Hepatocyte (in vitro differentiated cells): Measurements from ENCODE around the gene GNB1L. TPM values are rescaled to one million over a fixed set of nuclear protein-coding genes. Genes with fewer than 3 reads are reported as not detected.

ENCODE experiments used
- DNase-seq: peaks from one replicate; pipeline ENCODE4 v3.0.0-alpha.2; 2016; ENCODE audit warnings: low spot score
- H2AFZ ChIP-seq: fragments of 200-600 bp; sonication (generic); 2 replicates; pipeline ENCODE4 v1.6.0; 2016; ENCODE audit warnings: antibody characterized with exemption, mild to moderate bottlenecking
- H3K27ac ChIP-seq: fragments of 200-600 bp; sonication (generic); 2 replicates; pipeline ENCODE4 v1.5.1; 2016; ENCODE audit warnings: mild to moderate bottlenecking
- H3K27me3 ChIP-seq: fragments of 200-600 bp; sonication (generic); 2 replicates; pipeline ENCODE4 v1.6.1; 2016
- H3K36me3 ChIP-seq: fragments of 200-600 bp; sonication (generic); replicated peaks from 2 replicates; pipeline ENCODE4 v1.5.1; 2016; ENCODE audit warnings: low read depth; ENCODE audit not compliant: insufficient read depth
- H3K4me1 ChIP-seq: fragments of 200-600 bp; sonication (generic); 2 replicates; pipeline ENCODE4 v1.5.1; 2016; ENCODE audit warnings: mild to moderate bottlenecking, moderate library complexity; ENCODE audit not compliant: insufficient read depth
- H3K4me2 ChIP-seq: fragments of 200-600 bp; sonication (generic); 2 replicates; pipeline ENCODE4 v1.6.0; 2016
- H3K4me3 ChIP-seq: fragments of 200-600 bp; sonication (generic); 2 replicates; pipeline ENCODE4 v1.5.1; 2016; ENCODE audit warnings: mild to moderate bottlenecking
- H3K79me2 ChIP-seq: fragments of 200-600 bp; sonication (generic); 2 replicates; pipeline ENCODE4 v1.6.0; 2017; ENCODE audit warnings: mild to moderate bottlenecking
- H3K9me2 ChIP-seq: fragments of 200-600 bp; sonication (generic); replicated peaks from 2 replicates; pipeline ENCODE4 v1.6.0; 2017; ENCODE audit warnings: mild to moderate bottlenecking; ENCODE audit not compliant: insufficient read depth
- H3K9me3 ChIP-seq: fragments of 200-600 bp; sonication (generic); 2 replicates; pipeline ENCODE4 v1.5.1; 2016; ENCODE audit warnings: low read depth, mild to moderate bottlenecking
- H4K20me1 ChIP-seq: fragments of 200-600 bp; sonication (generic); 2 replicates; pipeline ENCODE4 v1.6.0; 2016; ENCODE audit warnings: mild to moderate bottlenecking; ENCODE audit not compliant: insufficient read depth, poor library complexity, severe bottlenecking
- CTCF ChIP-seq: fragments of 200-600 bp; sonication (generic); IDR thresholded peaks from 2 replicates; pipeline ENCODE4 v1.5.1; 2016; ENCODE audit warnings: antibody characterized with exemption, mild to moderate bottlenecking; ENCODE audit not compliant: poor library complexity
- EZH2 ChIP-seq: fragments of 200-600 bp; sonication (generic); IDR thresholded peaks from 2 replicates; pipeline ENCODE4 v1.6.1; 2016; ENCODE audit warnings: antibody characterized with exemption, mild to moderate bottlenecking, borderline replicate concordance
- EZH2phosphoT487 ChIP-seq: fragments of 200-600 bp; sonication (generic); IDR thresholded peaks from one replicate; pipeline ENCODE4 v1.6.1; 2018; ENCODE audit warnings: antibody characterized with exemption, mild to moderate bottlenecking, low read depth, moderate library complexity; ENCODE audit not compliant: unreplicated experiment, severe bottlenecking
- WGBS: methylation state at CpG from one replicate; pipeline ENCODE4 v1.1.6; 2016; ENCODE audit warnings: low lambda C conversion rate; ENCODE audit errors: missing lambda C conversion rate; 5-methylcytosine and 5-hydroxymethylcytosine counted together
- polyA plus RNA-seq: library from polyadenylated mRNA; unstranded; fragments of >200 nt; fragmentation: Nextera tagmentation; extraction: Ambion mirVana; gene quantifications from 2 replicates; pipeline ENCODE4 v1.2.1, GENCODE V29; 2016
- total RNA-seq: library from RNA; depleted of rRNA; stranded (reverse); fragments of >200 nt; gene quantifications from 2 replicates; pipeline ENCODE4 v1.2.3, GENCODE V29; 2014

Gene GNB1L
- total and polyA plus RNA-seq, 2 experiments from 2014 or later = 4.1 to 8.5 TPM

- no peaks in the 10 kb centered on the region for H3K9me3 ChIP-seq
- no peaks in the 10 kb centered on the region for H3K9me2 ChIP-seq
- H3K36me3 ChIP-seq = no peaks in the 10 kb centered on the region
- no peak overlapping the region for H3K4me2 ChIP-seq
- no peak for DNase-seq
- no peaks in the 10 kb centered on the region for H3K4me1 ChIP-seq
- no peak overlapping the region for H3K4me3 ChIP-seq
- no peaks in the 10 kb centered on the region for H3K27me3 ChIP-seq
- TF ChIP-seq CTCF (no peak), EZH2 (no peak)
- 96% methylated on average over 15 of the region's 17 CpGs for WGBS
- H3K27ac ChIP-seq = no peak overlapping the region
- no peak overlapping the region for H2AFZ ChIP-seq
- H4K20me1 ChIP-seq = no peaks in the 10 kb centered on the region
- H3K79me2 ChIP-seq = no peaks in the 10 kb centered on the region
These were observed 36.1 kb downstream of the GNB1L start for GRCh38 chr22:19818324-19819207.

DNA sequence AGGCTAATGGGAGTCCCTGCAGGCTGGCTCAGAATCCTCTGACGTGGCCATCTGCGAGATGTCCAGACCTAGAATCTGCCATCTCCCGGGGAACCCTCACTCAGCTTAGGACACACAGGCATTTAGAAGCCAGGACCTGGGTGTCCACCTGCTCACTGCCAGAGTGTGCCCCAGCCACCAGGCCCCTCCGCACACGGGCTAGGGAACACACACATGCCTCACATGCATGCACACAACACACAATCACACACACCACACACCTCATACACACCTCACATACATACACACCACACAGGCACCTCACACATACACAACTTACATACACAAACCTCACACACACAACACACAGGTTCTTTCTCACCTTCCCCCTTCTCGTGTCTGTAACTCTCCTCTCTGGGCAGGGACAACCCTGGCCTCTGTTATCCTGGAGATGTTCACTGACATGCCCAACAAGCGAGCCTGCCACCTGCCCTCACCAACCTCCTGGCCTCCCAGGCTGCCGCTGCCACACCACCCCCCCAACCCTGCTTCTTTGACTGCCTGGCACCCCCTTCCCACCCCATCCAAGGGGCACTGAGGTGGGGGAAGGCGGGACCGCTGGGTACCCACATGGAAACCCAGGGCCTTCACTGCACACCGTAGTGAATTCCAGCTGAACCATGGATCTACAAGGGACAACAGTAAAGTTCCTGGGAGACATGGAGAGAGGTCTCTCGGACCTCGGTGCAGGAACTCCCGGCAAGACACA is 38.1 kb downstream of the GNB1L start:
- Histone ChIP-seq H3K79me2 (no peaks in the 10 kb centered on the region), H3K9me2 (no peaks in the 10 kb centered on the region), H3K27me3 (no peaks in the 10 kb centered on the region), H3K4me2 (no peak overlapping the region), H2AFZ (no peak overlapping the region), H3K9me3 (no peaks in the 10 kb centered on the region), H3K4me1 (no peaks in the 10 kb centered on the region), H3K27ac (no peak overlapping the region), H4K20me1 (no peaks in the 10 kb centered on the region), H3K4me3 (no peak overlapping the region), H3K36me3 (no peaks in the 10 kb centered on the region)
- no peak for DNase-seq
- WGBS = 93% methylated on average over 14 of the region's 14 CpGs
- no peak for TF ChIP-seq CTCF
- no peak for TF ChIP-seq EZH2
- TF ChIP-seq EZH2phosphoT487 = no peak

- Histone ChIP-seq H3K4me3 (no peak overlapping the region), H3K9me2 (no peaks in the 10 kb centered on the region), H3K27me3 (no peaks in the 10 kb centered on the region), H3K4me2 (no peak overlapping the region), H3K36me3 (no peaks in the 10 kb centered on the region), H3K27ac (no peak overlapping the region), H3K4me1 (no peaks in the 10 kb centered on the region), H2AFZ (no peak overlapping the region), H4K20me1 (no peaks in the 10 kb centered on the region), H3K79me2 (no peaks in the 10 kb centered on the region), H3K9me3 (no peaks in the 10 kb centered on the region)
- 93% methylated on average over 16 of the region's 16 CpGs for WGBS
- TF ChIP-seq EZH2phosphoT487 (no peak), EZH2 (no peak), CTCF (no peak)
- no peak for DNase-seq
These were observed 38.8 kb downstream of the GNB1L start for GRCh38 chr22:19815823-19816290.
